Muscle of back (tissue), 11 donors: ENCODE results near the gene CES5A. TPM values are rescaled to one million over a fixed set of nuclear protein-coding genes. Genes with fewer than 3 reads are reported as not detected.
"Not testable (repeated sequence)": the region's sequence is repeated elsewhere in the genome, so short reads cannot be mapped to it uniquely, and the experiment has no call there.

Experiments
- DNase-seq, 3 donors: peaks; one replicate each; pipeline versions ENCODE4 v3.0.0 to v3.0.0-alpha.2; 2013
- polyA plus RNA-seq, 10 donors: library from polyadenylated mRNA; unstranded; fragments of 120-200 nt; gene quantifications; one replicate each; pipeline ENCODE4 v1.2.1, GENCODE V29; 2013; ENCODE audit not compliant: insufficient read length in 10 of 10

Gene CES5A
- polyA plus RNA-seq, 10 donors, result 0.14 TPM; not detected in 9

DNA sequence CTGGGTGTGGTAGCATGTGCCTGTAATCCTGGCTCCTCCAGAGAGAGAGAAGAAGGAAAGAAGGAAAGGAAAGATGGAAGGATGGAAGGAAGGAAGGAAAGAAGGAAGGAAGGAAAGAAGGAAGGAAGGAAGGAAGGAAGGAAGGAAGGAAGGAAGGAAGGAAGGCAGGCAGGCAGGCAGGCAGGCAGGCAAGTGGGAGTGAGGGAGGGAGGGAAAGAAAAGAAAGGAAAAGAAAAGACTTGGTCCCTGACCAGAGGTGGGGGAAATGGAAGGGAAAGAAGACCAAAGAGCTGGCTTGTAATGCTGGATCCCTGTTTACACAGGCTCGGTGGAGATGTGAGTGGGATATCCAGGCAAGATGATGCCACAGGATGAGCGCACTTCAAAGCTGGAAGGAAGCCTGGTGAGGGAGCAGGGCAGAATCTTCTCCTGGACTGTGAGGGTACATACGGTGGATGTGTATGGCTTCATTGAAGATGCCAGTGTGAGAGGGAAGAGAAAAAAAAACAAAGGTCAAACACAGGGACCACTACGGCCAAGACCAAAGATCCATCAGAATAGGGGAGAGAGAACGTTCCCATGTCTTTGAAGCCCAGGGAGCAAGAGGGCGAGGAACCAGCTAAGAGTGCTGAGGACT is 44.4 kb downstream of the CES5A start:
- no peak for DNase-seq

DNA sequence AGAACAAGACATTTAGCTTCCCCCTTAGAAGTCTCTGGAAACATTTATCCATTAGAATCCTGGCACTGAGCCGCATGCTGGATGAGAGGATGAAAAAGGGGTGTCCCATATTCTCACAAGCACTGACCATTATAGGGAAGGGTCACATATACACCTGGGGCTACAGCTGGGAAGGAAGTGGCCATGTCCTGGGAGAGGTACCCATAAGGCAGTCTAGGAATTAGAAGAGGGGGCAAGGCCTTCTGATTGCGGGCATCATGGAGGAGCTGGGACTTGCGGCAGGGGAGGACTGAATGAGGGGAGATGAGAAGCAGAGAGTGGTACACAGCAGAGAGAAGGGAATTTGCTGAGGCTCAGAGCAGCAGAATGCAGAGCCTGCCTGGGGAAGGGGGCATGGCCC is 45.9 kb downstream of the CES5A start:
- DNase-seq, result not testable (repeated sequence)

- DNase-seq, result no peak
Observed at GRCh38 chr16:55828680-55829079, 46.5 kb downstream of the CES5A start.

GRCh38 chr16:55825115-55825728 is 50.0 kb downstream of the CES5A start:
- no peak for DNase-seq

DNA sequence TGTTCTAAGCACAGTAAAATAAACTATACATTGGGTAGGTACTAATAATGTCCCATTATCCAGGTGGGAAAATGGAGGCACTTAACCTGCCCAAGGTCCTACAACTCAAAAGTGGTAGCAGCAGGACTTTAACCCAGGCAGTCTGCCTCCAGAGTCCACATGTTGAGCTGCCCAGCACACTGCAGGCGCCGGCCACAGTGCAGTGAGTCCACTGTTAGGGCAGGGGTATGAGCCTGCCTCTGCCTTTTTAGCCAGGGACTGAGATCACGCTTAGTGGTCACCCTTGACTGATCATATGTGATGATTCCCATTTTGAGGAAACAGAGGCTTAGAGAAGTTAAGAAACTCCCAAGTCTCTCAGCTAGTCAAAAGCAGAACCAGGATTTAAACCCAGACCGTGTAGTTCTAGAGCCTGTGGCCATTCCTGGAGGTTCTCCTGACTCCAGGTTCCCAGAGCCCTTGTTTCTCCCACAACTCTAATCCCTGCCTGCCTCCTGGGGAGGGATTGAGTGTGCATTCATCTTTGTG is 50.6 kb downstream of the CES5A start:
- no peak for DNase-seq

DNA sequence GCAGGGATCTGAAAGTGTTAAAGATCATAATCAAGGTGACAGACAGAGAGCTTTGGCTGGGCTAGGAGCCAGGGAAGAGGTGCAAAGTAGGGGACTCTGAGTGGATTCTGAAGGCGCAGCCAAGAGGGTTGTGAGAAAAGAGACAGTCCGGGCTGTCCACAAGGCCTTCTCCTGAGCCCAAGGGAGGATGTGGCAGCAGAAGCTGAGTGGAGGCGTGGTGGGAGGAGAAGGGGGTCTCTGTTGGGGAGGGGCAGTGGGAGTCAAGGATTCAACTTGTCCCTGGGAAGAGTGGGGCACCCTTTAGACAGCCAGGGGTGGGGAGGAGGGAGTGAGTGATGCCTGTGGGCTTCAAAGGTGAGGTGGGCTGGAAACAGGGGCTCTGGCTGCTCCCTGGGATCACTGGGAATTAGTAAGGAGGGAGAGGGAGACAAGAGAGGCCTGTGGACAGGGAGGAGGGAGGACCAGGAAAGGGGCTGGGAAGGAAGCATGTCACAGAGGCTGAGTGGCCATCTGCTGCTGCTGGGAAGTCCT is 52.8 kb downstream of the CES5A start:
- DNase-seq, result no peak

DNA sequence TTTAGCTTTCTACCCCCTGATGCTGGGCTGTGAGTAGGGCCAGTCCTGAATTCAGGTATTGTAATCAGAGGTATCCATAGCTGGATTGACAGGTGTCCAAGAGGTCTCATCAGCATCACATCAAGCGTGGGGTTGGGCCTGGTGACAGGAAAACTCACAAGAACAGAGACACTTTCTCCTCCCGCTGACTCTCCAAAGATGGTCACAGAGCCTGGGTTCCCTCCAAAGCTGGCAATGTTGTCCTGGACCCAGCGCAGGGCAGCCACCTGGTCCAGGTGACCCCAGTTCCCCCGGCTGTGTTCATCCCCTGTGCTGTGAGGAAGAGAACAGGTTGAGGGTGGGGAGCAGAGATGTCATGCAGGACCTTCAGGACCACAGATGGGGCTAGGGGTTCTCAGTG is 54.0 kb downstream of the CES5A start:
- no peak for DNase-seq

DNA sequence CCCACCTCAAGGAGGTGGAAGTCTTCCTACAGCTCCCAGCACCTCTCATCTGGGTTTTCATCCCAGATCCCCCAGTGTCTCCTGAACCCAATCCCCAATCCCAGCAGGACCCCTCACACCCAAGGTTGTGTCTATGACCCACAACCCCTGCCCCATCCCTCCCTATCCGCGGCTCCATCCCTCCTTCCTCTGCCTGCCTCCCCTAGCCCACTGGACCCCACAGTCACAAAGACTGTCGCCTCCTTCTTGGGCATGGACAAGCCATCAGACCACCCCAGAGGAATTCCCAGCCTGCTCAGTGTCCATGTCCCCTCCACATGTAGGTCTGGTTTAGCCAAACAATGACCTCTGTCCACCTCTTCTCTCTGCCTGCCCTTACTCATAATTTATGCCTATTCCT is 54.6 kb downstream of the CES5A start:
- no peak for DNase-seq

DNA sequence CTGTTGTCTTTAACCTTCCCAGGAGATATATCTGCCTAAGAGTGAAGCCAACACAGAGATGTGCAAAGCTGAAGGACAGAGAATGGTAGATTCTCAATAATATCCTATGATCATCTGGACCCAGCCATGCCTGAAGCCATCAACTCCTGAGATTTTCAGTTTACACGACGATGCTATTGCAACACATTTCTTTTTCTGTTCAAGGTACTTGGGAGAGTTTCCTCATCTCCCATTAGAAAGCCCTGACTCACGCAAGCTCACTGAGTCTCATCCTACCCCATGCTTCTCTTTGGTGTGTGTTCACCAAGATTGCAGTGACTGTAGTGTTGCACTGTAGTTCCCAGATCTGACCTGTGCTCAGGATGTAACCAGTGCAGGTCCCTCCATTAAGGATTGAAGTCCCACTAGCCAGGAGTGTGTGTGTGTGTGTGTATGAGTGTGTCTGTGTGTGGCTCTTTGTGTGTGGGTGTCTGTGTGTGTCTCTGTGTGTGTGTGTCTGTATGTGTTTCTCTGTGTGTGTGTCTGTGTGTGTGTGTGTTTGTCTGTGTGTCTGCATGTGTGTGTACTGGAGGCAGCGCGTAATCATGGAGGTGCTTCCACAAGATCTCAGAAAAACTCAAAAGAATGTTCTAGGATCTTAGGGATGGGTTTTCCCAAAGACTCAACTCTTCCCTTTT is 57.8 kb downstream of the CES5A start:
- DNase-seq, result no peak

DNA sequence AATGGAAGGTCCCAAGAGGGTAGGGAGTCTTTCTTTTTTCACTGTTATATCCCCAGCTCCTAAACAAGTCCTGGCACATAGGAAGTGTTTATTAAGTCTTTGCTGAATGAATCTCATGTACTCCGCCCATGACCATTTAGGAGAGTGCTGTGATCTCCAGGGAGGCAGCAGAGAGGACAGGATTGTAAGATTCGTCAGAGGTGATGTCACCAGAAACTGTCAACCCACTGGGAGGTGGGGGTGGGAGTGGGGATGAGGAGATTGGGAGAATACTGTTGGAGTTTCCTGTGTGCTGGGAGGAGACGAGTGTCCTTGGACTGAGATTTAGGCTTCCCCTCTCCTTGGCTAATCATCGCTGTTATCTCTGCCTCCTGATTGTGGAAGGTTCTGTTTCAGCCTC is 59.0 kb downstream of the CES5A start:
- not testable (repeated sequence) for DNase-seq

GRCh38 chr16:55815320-55815719 is 59.9 kb downstream of the CES5A start:
- no peak for DNase-seq

DNA sequence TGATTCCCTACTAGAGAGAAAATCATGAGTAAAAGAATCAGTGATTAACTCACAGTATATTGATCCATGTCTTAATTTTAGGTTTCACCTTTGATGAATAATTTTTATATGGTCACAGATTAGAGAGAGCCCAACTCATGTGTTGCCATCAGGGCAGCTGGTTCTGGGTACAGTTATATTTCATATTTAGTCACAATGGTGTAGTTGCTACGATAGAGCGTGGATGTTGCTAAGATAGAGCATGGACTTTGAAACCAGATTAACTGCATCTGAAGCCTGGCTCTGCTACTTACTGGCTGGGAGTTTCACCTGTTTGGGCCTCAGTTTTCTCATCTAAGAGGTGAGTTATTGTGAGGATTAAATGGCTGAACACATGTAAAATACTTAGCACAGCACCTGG is 61.0 kb downstream of the CES5A start:
- DNase-seq, result not testable (repeated sequence)

DNA sequence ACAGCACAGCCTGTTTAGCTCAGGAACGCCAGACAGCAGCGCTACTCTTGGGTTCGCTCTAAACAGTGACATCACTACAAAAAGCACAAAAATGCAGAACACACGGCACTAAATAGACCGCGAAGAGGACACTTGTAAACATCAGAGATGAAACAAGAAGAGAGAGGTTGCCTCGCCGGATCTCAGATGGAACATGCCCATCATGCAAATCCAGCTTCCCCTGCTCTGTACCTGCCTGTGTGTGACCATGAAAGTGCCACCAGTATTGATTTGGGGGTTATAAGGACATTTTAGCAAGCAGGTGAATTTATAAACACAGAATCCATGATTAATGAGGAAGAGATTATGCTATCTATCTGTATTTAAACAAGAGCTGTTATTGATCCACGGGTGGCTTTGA is 61.4 kb downstream of the CES5A start:
- not testable (repeated sequence) for DNase-seq

DNA sequence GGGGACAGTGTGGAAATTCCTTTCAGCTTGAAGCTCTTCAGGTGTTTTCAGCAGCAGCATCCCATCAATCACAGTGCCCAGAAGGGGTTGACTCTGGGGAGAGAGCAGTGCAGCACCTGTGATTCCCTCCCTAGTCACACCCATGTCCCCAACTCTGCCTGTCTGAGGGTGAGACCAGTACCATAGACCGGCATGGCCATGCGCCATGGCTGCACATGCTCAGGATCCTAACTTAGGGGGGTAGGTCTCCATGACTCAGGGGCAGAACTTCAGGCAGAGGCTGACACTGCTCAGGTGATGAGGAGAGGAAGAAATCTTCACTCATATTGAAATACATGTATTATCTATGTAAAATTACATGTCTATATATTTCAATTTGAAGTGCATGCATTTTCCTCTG is 62.2 kb downstream of the CES5A start:
- no peak for DNase-seq

GRCh38 chr16:55811811-55812210 is 63.4 kb downstream of the CES5A start:
- DNase-seq, result no peak

DNA sequence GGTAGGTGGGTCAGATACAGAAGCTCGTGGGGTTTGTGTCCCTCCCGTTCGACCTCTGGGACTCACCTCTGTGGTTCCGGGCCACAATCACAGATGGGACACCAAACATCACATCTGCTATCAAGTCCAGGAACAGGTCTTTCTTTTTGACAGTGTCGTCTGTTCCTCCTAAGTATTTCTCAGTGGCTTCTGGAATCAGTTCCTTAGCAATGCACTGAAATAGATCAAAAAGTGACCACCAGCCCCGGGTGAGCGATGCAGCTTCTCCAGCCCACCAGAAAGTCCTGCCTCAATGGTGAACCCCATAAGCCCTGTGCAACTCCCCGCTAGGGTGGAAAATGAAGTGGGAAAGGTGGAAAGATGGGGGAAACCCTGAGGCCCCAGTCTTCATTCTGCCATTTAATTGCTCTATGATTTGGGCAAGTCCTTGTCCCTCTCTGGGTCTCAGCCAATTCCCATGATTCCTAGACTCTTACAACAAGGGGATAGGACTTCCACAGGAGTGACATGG is 64.7 kb downstream of the CES5A start:
- no peak for DNase-seq

DNA sequence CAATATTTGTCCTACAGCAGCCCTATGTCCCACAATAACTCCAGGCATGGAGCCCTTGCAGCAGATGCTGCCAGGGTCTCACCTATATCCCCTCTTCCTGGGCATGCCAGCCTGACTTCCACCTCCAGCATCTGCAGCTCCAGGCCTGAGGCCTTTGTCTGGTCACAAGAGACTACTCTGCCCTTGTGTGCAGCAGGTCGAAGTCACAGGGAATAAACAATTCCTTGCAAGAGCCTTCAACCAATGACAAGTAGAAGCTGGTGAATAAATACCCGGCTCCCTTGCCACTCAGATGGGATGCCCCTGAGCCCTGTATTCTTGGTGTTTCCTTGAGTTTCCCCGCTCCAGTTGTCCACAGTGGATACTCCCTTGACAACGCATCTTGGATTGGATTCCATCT is 65.3 kb downstream of the CES5A start:
- DNase-seq, result no peak

DNA sequence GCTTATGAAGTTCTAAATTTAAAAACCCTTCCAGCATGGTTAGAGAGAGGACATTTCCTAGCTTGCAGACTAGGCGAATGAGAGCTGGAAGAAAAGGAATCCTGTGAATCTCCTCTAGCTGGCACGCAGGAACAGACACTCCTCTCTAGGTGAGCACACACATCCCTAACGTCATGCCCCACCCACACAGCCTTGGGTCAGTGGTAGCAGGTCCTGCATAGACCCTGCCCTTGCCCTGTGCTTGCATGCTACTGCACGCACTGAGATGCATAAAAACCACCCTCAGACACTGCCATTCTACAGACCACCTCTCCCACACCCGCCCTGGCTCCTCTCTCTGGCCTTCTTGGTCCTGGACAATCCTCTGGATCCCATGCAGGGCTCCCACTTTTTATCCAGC is 65.8 kb downstream of the CES5A start:
- no peak for DNase-seq

GRCh38 chr16:55808286-55808685 is 66.9 kb downstream of the CES5A start:
- DNase-seq, result not testable (repeated sequence)

GRCh38 chr16:55805104-55805503 is 70.1 kb downstream of the CES5A start:
- DNase-seq, result not testable (repeated sequence)

GRCh38 chr16:55803681-55804080 is 71.5 kb downstream of the CES5A start:
- not testable (repeated sequence) for DNase-seq
